ENCODE results near the gene SH3RF3. TPM values are rescaled to one million over a fixed set of nuclear protein-coding genes. Genes with fewer than 3 reads are reported as not detected.

The SH3RF3 gene
- total RNA-seq, 1 experiment from 2014 or later = 4.9 TPM

GRCh38 chr2:109455731-109456691 lies 327.0 kb downstream of the SH3RF3 start:
- CTCF ChIA-PET = no interaction called here
- no peaks in the 10 kb centered on the region for H3K36me3 ChIP-seq (ENCODE audit: control insufficient read depth, insufficient read depth, low read length)

GRCh38 chr2:109456776-109457175 lies 327.8 kb downstream of the SH3RF3 start:
- Histone ChIP-seq H3K9me3 (ENCODE audit: control insufficient read depth, insufficient read depth, low read depth, low read length) (no peaks in the 10 kb centered on the region), H3K27ac (ENCODE audit: low read length) (no peak overlapping the region), H3K4me3 (ENCODE audit: low read depth in 2 of 2, low read length in 2 of 2) (no peak overlapping the region), H3K36me3 (ENCODE audit: control insufficient read depth, insufficient read depth, low read length) (no peaks in the 10 kb centered on the region), H3K27me3 (ENCODE audit: control insufficient read depth, insufficient read depth, low read length) (no peaks in the 10 kb centered on the region), H3K4me1 (ENCODE audit: control insufficient read depth, insufficient read depth, low read length) (no peaks in the 10 kb centered on the region)
- intact Hi-C loops (cut with micrococcal nuclease; ENCODE audit: unreplicated experiment) (no loop called here), in situ Hi-C loops (cut with HindIII; ENCODE audit: low pct_unique_long_range_greater_than_20kb, low sequenced_read_pairs) (no loop called here)
- DNase-seq (ENCODE audit: low read depth, low spot score) = no peak
- BruUV-seq (replicated peaks) = no TSS peak
- no peak for ATAC-seq
- ChIA-PET CTCF (no interaction called here), POLR2A (no interaction called here)
- TF ChIP-seq SIN3A (IDR thresholded peaks at IDR 0.05; ENCODE audit: borderline replicate concordance, insufficient read depth, low read depth, low read length) (no peak), CTCF (IDR thresholded peaks at IDR 0.05) (no peak), REST (IDR thresholded peaks at IDR 0.05; ENCODE audit: insufficient read depth in 1 of 2, low read depth in 2 of 2, low read length in 1 of 2) (no peak), POLR2AphosphoS5 (IDR thresholded peaks at IDR 0.05; ENCODE audit: low read depth, low read length) (no peak), TCF7L2 (IDR thresholded peaks at IDR 0.05; ENCODE audit: low read depth, low read length) (no peak)

More at GRCh38 chr2:109455731-109456691, 327.0 kb downstream of the SH3RF3 start:
- in situ Hi-C loops (cut with HindIII; ENCODE audit: low pct_unique_long_range_greater_than_20kb, low sequenced_read_pairs) = no loop called here
- H3K4me3 ChIP-seq (ENCODE audit: low read depth in 2 of 2, low read length in 2 of 2) = no peak overlapping the region
- ATAC-seq = no peak
- POLR2A ChIA-PET = interaction anchor here (0.5 kb wide), 1 partner anchor 108 kb away, joined by 3 read pairs; no protein-coding TSS in a partner anchor
- H3K4me1 ChIP-seq (ENCODE audit: control insufficient read depth, insufficient read depth, low read length) = no peaks in the 10 kb centered on the region
- no peaks in the 10 kb centered on the region for H3K27me3 ChIP-seq (ENCODE audit: control insufficient read depth, insufficient read depth, low read length)
- intact Hi-C loops (cut with micrococcal nuclease; ENCODE audit: unreplicated experiment) = no loop called here
- DNase-seq (ENCODE audit: low read depth, low spot score) = no peak
- BruUV-seq (replicated peaks) = no TSS peak
- no peaks in the 10 kb centered on the region for H3K9me3 ChIP-seq (ENCODE audit: control insufficient read depth, insufficient read depth, low read depth, low read length)
- TF ChIP-seq REST (IDR thresholded peaks at IDR 0.05; ENCODE audit: insufficient read depth in 1 of 2, low read depth in 2 of 2, low read length in 1 of 2) (no peak), SIN3A (IDR thresholded peaks at IDR 0.05; ENCODE audit: borderline replicate concordance, insufficient read depth, low read depth, low read length) (no peak), CTCF (IDR thresholded peaks at IDR 0.05) (no peak), POLR2AphosphoS5 (IDR thresholded peaks at IDR 0.05; ENCODE audit: low read depth, low read length) (no peak)
- H3K27ac ChIP-seq (ENCODE audit: low read length) = no peak overlapping the region

All from Panc1 (cell line).